Panc1 (cell line): ENCODE results near the gene TAF5L.

ENCODE experiments used
- CTCF ChIP-seq: fragments of 450-650 bp; IDR thresholded peaks from 2 replicates; pipeline ENCODE4 v1.5.1; 2017; ENCODE audit warnings: mild to moderate bottlenecking
- SIN3A ChIP-seq: IDR thresholded peaks from 2 replicates; pipeline ENCODE4 v1.6.1; 2012; ENCODE audit warnings: low read depth, mild to moderate bottlenecking, low read length, moderate library complexity, borderline replicate concordance; ENCODE audit not compliant: insufficient read depth

GRCh38 chr1:229619614-229620013 lies 6.3 kb downstream of the TAF5L start:
- TF ChIP-seq CTCF (no peak), SIN3A (no peak)
